Measurements from ENCODE around the gene PGF.

Gene PGF

DNA sequence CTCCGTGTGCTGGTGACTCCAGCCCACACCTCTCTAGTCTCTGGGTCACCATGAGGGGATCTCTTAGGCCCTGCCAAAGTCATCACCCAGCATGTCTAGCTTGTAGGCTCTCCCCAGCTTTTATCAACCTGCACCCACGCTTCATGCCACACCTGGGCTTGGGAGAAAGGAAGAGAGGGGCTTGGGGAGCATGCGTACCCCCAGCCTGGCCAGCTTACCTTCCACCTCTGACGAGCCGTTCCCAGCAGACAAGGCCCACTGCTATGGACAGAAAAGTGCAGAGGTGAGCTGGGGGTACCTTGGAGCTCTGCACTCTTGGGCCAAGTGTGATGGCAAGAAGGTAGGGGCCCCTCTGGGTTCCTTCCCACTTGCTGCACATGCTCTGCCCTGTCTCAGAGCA, 1.7 kb downstream of the PGF start:
- TF ChIP-seq ZFX (IDR thresholded peaks at IDR 0.05), result no peak
- TF ChIP-seq CTCF (conservative IDR thresholded peaks at IDR 0.05), result no peak
- H3K27ac ChIP-seq, result no peak overlapping the region

GRCh38 chr14:74952697-74953484, 2.5 kb downstream of the PGF start:
- H3K27ac ChIP-seq, result no peak overlapping the region
- TF ChIP-seq ZFX (IDR thresholded peaks at IDR 0.05) (no peak), CTCF (conservative IDR thresholded peaks at IDR 0.05) (no peak)

- TF ChIP-seq CTCF (conservative IDR thresholded peaks at IDR 0.05) (no peak), ZFX (IDR thresholded peaks at IDR 0.05) (no peak)
- no peak overlapping the region for H3K27ac ChIP-seq
Measured at GRCh38 chr14:74952180-74952665, 3.2 kb downstream of the PGF start.

GRCh38 chr14:74951443-74952179, 3.8 kb downstream of the PGF start:
- TF ChIP-seq ZFX (IDR thresholded peaks at IDR 0.05), result no peak
- no peak for TF ChIP-seq CTCF (conservative IDR thresholded peaks at IDR 0.05)
- no peak overlapping the region for H3K27ac ChIP-seq

DNA sequence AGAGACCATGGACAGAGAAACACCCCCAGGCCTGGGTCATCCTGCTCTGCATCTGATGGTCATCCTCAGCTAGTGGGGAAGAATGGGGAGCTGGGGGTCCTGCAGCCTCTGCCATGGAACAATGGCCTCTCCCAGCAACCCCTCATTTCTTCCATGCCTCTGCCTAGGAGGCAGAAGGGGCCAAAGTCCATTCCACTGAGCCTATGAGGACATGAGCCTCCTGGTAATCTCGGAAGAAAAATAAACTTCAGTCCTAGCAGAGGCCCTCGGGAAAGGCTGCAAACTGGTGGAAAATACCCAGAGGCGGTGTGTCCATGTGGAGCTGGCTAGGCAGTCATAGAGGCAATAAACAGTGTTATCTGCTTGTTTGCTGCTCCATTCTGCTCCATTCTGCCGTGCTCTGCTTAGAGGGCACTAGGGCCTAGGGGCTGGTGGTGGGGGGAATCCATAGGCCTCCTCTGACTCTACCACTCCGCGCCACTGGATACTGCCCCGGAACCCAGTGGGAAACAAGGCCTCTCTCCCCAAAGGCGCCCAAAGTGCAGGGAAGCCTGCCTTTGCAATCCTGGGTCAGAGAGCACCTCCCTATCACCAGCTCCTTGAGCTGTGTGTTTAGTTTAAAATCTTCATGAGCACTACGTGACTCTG, 4.5 kb downstream of the PGF start:
- H3K27ac ChIP-seq, result no peak overlapping the region
- TF ChIP-seq CTCF (conservative IDR thresholded peaks at IDR 0.05) (no peak), ZFX (IDR thresholded peaks at IDR 0.05) (no peak)

DNA sequence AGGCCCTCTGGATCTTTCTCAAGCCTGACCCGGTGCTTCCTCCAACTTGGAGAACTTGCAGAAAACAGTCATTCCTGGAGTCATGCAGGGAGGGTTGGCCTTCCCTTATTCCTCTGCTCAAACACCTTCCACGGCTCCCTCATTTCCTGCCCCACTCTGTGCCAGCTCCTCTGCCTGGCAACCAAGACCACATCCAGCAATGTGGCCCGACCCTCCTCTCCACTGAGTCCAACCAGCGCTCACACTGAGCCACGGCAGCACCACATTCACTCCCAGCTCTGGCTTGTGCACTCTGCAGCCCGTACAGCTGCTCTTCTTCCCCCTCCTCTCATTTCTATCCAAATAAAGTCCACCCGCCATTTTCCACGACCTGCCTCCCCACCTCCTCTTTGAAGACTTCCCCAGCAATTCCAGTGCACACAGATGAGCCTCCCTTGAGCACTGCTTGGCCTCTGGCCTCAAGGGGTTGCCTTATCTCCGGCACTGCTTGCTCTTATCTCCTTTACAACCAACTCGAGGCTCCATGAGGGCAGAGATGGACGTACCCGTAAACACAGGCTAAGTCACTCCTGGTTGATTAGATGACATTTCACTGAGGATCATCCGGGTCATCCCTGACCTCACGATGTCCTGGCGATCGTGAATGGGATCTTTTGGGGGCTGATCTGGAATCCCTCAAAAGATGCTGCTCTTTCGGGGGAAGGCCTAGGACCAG, 5.4 kb downstream of the PGF start:
- TF ChIP-seq CTCF (conservative IDR thresholded peaks at IDR 0.05), result no peak
- TF ChIP-seq ZFX (IDR thresholded peaks at IDR 0.05), result no peak
- no peak overlapping the region for H3K27ac ChIP-seq
